DMS114 treated with DMSO at 0.1 percent for 48 hours (cell line): Measurements from ENCODE around the gene BTAF1.
"Not testable (repeated sequence)": the region's sequence is repeated elsewhere in the genome, so short reads cannot be mapped to it uniquely, and the experiment has no call there.

Experiments
- DNase-seq: peaks from one replicate; lab custom pipeline; 2025; ENCODE audit not compliant: unreplicated experiment; lab: John Stamatoyannopoulos, UW

Gene BTAF1

GRCh38 chr10:91976317-91977051, 52.9 kb downstream of the BTAF1 start:
- DNase-seq: no peak

GRCh38 chr10:91977491-91977890, 53.9 kb downstream of the BTAF1 start:
- DNase-seq: no peak

GRCh38 chr10:91978585-91978984, 55.0 kb downstream of the BTAF1 start:
- DNase-seq: no peak

GRCh38 chr10:91980319-91980718, 56.7 kb downstream of the BTAF1 start:
- DNase-seq: no peak

- DNase-seq: no peak
Observed at GRCh38 chr10:91983416-91983815, 59.8 kb downstream of the BTAF1 start.

GRCh38 chr10:91987397-91988037, 63.9 kb downstream of the BTAF1 start:
- DNase-seq: no peak

GRCh38 chr10:91992031-91992430, 68.5 kb downstream of the BTAF1 start:
- no peak for DNase-seq

GRCh38 chr10:91996266-91996665, 72.7 kb downstream of the BTAF1 start:
- DNase-seq: no peak

- no peak for DNase-seq
Observed at GRCh38 chr10:92001581-92001980, 78.0 kb downstream of the BTAF1 start.

GRCh38 chr10:92001995-92002394, 78.4 kb downstream of the BTAF1 start:
- DNase-seq: no peak

GRCh38 chr10:92003258-92003657, 79.7 kb downstream of the BTAF1 start:
- no peak for DNase-seq

- DNase-seq: no peak
Observed at GRCh38 chr10:92005978-92006377, 82.4 kb downstream of the BTAF1 start.

- DNase-seq: no peak
Observed at GRCh38 chr10:92009445-92009844, 85.9 kb downstream of the BTAF1 start.

GRCh38 chr10:92010047-92010735, 86.6 kb downstream of the BTAF1 start:
- no peak for DNase-seq

GRCh38 chr10:92011560-92012214, 88.1 kb downstream of the BTAF1 start:
- DNase-seq: no peak

GRCh38 chr10:92014620-92015019, 91.0 kb downstream of the BTAF1 start:
- DNase-seq: no peak

- no peak for DNase-seq
Observed at GRCh38 chr10:92024700-92025099, 101.1 kb downstream of the BTAF1 start.

GRCh38 chr10:92025340-92025739, 101.8 kb downstream of the BTAF1 start:
- DNase-seq: not testable (repeated sequence)

GRCh38 chr10:92027141-92027540, 103.6 kb downstream of the BTAF1 start:
- DNase-seq: no peak

GRCh38 chr10:92031580-92031979, 108.0 kb downstream of the BTAF1 start:
- DNase-seq: no peak

GRCh38 chr10:92033070-92033469, 109.5 kb downstream of the BTAF1 start:
- not testable (repeated sequence) for DNase-seq

GRCh38 chr10:92038949-92039348, 115.4 kb downstream of the BTAF1 start:
- no peak for DNase-seq
